Activated T-cell treated with anti-CD3 and anti-CD28 coated beads for 24 hours (primary cell): ENCODE data around the gene SRSF2.
"Not testable (repeated sequence)": the region's sequence is repeated elsewhere in the genome, so short reads cannot be mapped to it uniquely, and the experiment has no call there.

Experiments
- DNase-seq: peaks from one replicate; pipeline ENCODE4 v3.0.0-alpha.2; 2020; ENCODE audit warnings: low read depth

Gene SRSF2

GRCh38 chr17:76720941-76721340 lies 16.2 kb downstream of the SRSF2 start:
- DNase-seq: no peak

- no peak for DNase-seq
These were observed 16.9 kb downstream of the SRSF2 start for GRCh38 chr17:76720211-76720610.

GRCh38 chr17:76718516-76718915 lies 18.6 kb downstream of the SRSF2 start:
- no peak for DNase-seq

DNA sequence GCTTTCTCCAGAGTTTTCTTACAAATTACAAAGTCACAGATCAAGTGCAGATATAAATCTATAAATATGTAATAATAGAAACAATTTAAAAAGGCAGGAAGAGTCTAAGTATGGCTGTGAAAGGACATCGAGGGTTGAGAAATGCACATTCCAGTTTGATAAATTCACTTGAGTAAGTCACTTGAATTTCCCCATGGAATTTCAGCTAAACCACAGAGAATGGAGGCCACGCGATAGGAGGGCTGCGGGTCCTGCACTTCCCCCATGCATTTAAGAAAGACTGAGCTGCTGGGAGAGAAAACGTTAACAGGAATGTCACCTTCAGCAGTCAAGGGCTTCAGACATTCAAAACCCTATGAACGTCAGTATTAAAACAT lies 20.3 kb downstream of the SRSF2 start:
- DNase-seq: no peak

DNA sequence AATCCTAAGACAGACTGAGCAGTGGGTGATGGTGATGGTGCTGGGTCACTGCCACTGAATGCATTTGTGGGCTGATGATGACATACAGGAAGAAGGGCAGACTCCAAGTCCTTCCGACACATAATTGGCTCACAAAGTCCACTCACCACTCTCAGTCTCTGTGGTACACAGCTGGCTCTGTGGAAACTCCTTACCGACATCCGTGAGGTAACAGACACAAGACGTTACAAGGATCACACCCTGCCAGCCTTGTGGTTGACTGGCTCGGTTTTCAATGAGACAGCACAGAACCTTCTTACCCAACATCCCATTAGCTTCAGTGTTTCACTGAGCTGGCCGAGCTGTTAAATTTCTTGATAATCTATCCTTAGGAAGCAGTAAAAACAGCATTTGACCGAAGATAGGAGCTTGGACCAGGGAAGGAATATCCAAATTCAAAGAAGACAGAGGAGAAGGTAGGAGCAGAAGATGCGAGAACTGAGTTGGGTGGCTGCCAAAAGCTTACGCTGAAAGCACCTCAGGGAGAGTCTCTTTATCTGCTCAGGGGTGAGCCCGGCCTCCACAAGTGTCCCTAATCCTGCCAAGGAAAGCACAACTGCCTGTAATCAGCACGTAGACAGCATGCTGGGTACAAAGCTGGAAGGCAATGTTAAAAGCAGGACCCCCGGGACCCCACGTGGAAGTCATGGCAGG lies 20.8 kb downstream of the SRSF2 start:
- no peak for DNase-seq

DNA sequence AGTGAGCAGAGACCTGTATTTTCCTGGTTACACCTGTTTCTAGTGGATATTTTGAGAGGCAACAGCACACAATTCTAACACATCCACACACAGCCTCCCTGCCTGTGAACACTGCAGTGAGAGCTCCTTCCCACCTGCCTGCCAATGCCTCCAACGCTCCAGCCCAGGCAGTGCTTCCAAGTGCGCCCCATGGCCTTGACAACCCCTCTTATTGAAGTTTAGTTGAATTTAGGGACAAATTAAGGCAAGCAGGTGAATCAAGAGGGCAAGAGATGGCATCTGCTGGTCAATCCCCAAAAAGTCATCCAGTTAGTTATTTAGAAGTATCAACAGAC lies 21.7 kb downstream of the SRSF2 start:
- no peak for DNase-seq

GRCh38 chr17:76714822-76715495 lies 22.2 kb downstream of the SRSF2 start:
- DNase-seq: peak; percentile 62

- no peak for DNase-seq
These were observed 22.8 kb downstream of the SRSF2 start for GRCh38 chr17:76714336-76714735.

DNA sequence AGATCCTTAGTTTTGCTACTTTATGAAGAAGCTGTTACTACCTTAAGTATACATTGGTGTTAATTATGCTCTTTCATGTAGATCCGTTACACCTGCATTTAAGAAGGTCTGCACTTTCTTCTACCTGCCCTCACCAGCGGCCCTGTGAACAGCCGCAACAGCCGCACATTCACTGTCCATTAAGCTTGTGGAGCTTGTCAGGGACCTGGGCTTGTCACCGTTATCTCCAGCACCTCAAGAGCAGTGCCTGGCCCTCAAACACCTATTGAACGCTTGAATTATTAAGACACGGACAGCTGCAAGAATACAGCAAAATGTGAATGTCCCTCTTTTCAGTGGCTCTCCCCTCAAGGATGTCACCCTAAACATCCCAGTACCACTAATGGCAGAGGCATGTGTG lies 23.4 kb downstream of the SRSF2 start:
- DNase-seq: no peak

- DNase-seq: not testable (repeated sequence)
These were observed 24.8 kb downstream of the SRSF2 start for GRCh38 chr17:76712321-76712720.

DNA sequence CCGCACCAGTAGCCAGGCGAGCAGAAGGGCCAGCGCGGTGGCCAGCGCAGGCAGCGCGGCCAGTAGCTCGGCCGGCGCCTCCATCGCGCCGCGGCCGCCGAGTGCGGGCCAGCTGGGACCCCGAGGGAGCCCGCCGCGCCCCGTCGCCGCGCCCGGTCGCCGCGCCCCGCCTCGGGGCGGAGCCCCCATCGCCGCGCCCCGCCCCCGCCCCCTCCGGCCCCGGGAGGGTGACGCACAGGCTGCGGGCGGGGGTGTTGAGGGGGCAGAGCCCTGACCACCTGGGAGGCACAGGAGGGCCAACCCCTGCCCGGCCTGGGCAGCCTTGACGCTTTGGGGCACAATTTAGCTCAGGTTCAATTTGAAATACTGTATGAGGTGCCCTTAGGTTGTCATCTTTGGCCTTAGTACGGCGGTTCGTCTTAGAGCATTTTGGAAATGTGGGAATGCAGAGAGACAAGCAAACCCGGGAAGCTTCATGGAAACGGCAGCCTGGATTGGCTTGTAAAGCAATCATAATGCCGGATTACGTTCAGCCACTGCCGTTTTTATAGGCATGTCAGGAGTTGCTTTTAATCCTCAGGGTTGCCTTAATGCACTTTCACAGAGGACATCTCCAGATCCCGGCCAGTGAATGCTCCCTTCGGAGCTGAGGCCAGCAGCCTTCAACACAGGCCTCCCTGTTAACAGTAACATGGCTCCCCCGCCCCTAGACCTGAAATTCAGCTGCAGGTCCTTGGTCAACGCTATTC lies 26.1 kb downstream of the SRSF2 start, which contains the start of gene MXRA7:
TSS of gene MXRA7 (minus strand) at position 103 of the 749 bp plus-strand sequence. CDS start at position 84, 19 bp downstream.
- DNase-seq: no peak

GRCh38 chr17:76709951-76710862 lies 26.9 kb downstream of the SRSF2 start:
- not testable (repeated sequence) for DNase-seq

- no peak for DNase-seq
These were observed 27.8 kb downstream of the SRSF2 start for GRCh38 chr17:76709077-76709950.

GRCh38 chr17:76707985-76708807 lies 28.9 kb downstream of the SRSF2 start:
- DNase-seq: no peak

GRCh38 chr17:76706817-76707216 lies 30.3 kb downstream of the SRSF2 start:
- no peak for DNase-seq

DNA sequence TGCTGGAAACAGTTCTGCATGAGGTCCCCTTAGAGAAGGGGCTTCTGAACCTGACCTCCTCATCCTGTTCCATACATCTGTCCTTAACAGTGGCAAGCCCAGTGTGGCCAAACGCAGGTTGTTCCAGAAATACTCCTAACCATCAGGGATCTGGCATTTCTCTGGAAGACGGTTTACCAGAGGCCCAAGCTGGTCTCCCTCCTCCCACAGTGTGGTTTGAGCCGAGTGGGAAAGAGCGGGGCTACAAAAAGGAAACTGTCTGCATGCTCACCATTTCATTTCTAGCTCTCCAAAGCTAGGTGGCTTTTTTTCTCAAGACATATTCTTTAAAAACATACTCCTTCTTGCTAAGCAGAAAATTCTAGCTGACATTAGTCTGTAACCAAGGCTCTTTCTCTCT lies 32.3 kb downstream of the SRSF2 start:
- DNase-seq: no peak

- no peak for DNase-seq
These were observed 34.0 kb downstream of the SRSF2 start for GRCh38 chr17:76702941-76703637.

DNA sequence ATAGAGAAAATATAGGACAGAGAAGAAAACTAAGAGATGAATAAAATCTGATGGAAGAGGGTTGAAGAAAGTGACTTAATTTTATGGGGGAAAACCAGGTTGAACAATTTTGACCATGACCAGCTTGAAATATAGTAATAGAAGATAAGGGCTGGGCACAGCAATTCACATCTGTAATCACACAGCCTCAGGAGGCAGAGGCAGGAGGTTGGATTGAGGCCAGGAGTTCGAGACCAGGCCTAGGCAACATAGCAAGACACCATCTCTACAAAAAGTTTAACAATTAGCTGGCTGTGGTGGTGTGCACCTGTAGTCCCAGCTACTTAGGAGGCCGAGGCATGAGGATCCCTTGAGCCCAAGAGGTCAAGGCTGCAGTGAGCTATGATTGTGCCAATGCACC lies 35.1 kb downstream of the SRSF2 start:
- DNase-seq: no peak

DNA sequence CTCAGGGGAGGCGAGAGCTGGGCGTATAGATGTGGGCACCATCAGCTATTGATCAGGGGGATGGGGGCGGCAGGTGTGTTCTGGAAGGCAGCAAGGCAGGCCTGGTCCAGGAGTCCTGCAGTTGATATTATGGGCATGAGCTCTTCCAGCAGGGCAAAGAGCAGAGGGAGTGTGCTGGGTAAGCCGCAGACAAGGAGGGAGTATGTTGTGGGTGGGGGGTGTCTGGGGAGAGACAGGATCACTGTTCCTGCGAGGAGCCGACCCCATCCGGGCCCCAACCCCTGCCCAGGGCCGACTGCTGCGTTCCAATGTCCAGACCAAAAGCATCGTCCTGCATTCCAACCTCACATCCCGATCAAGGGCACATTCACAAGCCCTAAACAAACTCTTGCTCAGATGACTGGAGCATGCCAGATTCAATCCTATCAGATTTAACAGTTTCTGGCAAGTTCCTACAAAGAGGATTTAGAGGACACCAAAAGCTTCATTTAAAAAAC lies 35.6 kb downstream of the SRSF2 start:
- DNase-seq: no peak
